ENCODE data around the gene CCDC24.

CCDC24 gene

DNA sequence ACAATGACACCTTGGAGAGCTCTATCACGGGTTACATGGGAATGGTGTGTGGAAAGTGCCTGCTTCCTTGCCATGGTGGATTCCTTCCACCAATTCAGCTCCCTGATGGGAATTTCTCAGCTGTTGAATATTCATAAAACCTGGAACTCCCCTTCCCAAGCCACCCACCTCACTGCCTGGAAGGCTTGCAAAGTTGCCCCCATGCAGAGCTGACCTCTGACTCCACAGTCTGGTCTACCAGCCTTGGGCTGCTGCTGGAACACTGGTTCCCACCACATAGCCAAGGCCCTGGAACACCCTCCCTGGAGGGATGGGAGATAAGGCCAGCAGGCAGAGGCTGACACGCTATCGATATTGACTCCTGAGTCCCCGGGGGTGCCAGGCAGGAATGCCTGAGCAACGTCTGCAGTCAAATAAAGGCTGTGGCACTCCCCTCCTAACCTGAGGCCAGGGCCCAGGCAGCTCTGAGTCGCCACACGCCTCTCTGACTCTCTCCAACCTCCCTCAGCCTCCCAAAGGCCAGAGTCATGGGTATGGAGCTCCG lies 8.8 kb downstream of the CCDC24 start:
- Histone ChIP-seq H3K36me3 (ENCODE audit: control insufficient read depth, insufficient read depth, low read length) (peaks cover 26% of the 10 kb centered on the region), H3K4me3 (ENCODE audit: extremely low read depth, insufficient read depth, low read length, poor library complexity, severe bottlenecking) (no peak overlapping the region), H3K4me1 (ENCODE audit: control insufficient read depth, insufficient read depth, low read length, poor library complexity, severe bottlenecking) (peaks cover 10% of the 10 kb centered on the region), H3K27ac (ENCODE audit: low read depth, low read length, severe bottlenecking) (no peak overlapping the region), H3K9me3 (ENCODE audit: control insufficient read depth, low read length) (no peaks in the 10 kb centered on the region)
- 67 to 82% methylated on average over 6 to 8 of the region's 8 CpGs for WGBS, 2 experiments (ENCODE audit: insufficient coverage in 2 of 2)

DNA sequence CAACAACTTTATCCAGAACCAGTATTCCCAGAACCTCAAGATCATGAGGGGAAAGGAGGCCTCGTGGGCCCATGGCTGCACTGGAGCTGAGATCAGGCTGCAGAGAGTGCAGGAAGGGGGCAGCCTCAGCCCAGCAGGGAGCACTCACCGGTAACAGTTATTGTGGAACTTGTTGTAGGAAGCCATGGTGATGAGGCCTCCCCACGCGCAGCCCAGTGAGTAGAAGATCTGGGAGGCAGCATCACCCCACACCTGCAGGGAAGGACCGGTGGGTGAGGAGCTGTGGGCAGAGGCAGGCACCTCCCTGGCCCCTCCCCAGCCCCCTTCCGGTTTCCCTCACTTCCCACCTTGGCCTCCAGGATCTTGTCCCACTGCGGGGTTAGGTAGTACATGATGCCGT lies 10.8 kb downstream of the CCDC24 start:
- Histone ChIP-seq H3K36me3 (ENCODE audit: control insufficient read depth, insufficient read depth, low read length) (peaks cover 26% of the 10 kb centered on the region), H3K4me3 (ENCODE audit: extremely low read depth, insufficient read depth, low read length, poor library complexity, severe bottlenecking) (no peak overlapping the region), H3K9me3 (ENCODE audit: control insufficient read depth, low read length) (no peaks in the 10 kb centered on the region), H3K27ac (ENCODE audit: low read depth, low read length, severe bottlenecking) (no peak overlapping the region), H3K4me1 (ENCODE audit: control insufficient read depth, insufficient read depth, low read length, poor library complexity, severe bottlenecking) (peaks cover 5% of the 10 kb centered on the region)
- WGBS, 2 experiments (ENCODE audit: insufficient coverage in 2 of 2) = 83 to 94% methylated on average over 7 of the region's 8 CpGs

DNA sequence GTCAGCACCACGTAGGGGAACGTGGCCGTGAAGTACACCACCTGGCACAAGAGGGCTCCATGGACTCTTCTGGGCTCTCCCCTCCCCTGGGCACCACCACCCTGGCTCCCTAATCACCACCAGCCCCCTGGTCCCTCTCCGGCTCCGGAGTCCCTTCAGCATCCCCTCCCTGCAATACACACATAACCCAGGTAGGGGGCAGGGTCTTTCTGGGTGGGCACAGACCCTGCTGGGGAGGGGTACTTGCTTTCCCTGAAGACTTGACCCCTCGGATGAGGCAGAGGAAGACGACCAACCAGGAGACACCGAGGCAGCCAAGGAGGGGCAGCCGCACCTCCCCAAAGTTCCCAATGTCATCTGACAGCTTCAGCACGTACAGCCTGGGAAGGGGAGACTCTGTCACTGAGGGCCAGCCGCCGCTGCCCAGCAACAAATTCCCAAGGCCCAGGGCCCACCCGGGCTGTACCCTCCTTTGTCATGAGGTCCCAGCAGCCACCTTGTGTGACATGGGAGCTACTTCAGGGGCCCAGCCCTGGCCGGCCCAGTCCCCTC lies 11.3 kb downstream of the CCDC24 start:
- Histone ChIP-seq H3K4me3 (ENCODE audit: extremely low read depth, insufficient read depth, low read length, poor library complexity, severe bottlenecking) (no peak overlapping the region), H3K9me3 (ENCODE audit: control insufficient read depth, low read length) (no peaks in the 10 kb centered on the region), H3K27ac (ENCODE audit: low read depth, low read length, severe bottlenecking) (no peak overlapping the region), H3K36me3 (ENCODE audit: control insufficient read depth, insufficient read depth, low read length) (peaks cover 26% of the 10 kb centered on the region), H3K4me1 (ENCODE audit: control insufficient read depth, insufficient read depth, low read length, poor library complexity, severe bottlenecking) (peaks cover 1% of the 10 kb centered on the region)
- 89 to 90% methylated on average over 10 to 12 of the region's 14 CpGs for WGBS, 2 experiments (ENCODE audit: insufficient coverage in 2 of 2)

DNA sequence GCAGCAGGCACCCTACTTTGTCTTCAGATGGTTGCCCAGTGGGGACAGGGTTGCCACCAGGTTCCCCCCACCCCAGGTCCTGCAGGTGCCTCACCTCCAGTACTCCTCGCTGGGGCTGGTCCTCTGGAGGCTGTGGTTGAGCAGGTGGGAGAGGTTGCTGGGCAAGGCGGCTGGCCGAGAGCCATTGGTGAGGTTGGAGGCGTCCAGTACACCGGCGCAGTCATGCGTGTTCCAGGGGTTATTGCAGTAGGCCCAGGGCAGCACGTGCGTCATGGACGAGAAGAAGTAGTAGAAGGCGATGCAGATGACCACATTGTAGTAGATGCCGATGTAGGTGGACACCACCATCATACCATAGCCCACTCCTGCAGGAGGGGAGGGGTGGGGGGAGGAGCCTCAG lies 16.9 kb downstream of the CCDC24 start:
- Histone ChIP-seq H3K4me1 (ENCODE audit: control insufficient read depth, insufficient read depth, low read length, poor library complexity, severe bottlenecking) (no peaks in the 10 kb centered on the region), H3K9me3 (ENCODE audit: control insufficient read depth, low read length) (no peaks in the 10 kb centered on the region), H3K36me3 (ENCODE audit: control insufficient read depth, insufficient read depth, low read length) (no peaks in the 10 kb centered on the region), H3K27ac (ENCODE audit: low read depth, low read length, severe bottlenecking) (no peak overlapping the region), H3K4me3 (ENCODE audit: extremely low read depth, insufficient read depth, low read length, poor library complexity, severe bottlenecking) (no peak overlapping the region)
- WGBS, 2 experiments (ENCODE audit: insufficient coverage in 2 of 2) = 100% methylated on average over 3 to 6 of the region's 12 CpGs

DNA sequence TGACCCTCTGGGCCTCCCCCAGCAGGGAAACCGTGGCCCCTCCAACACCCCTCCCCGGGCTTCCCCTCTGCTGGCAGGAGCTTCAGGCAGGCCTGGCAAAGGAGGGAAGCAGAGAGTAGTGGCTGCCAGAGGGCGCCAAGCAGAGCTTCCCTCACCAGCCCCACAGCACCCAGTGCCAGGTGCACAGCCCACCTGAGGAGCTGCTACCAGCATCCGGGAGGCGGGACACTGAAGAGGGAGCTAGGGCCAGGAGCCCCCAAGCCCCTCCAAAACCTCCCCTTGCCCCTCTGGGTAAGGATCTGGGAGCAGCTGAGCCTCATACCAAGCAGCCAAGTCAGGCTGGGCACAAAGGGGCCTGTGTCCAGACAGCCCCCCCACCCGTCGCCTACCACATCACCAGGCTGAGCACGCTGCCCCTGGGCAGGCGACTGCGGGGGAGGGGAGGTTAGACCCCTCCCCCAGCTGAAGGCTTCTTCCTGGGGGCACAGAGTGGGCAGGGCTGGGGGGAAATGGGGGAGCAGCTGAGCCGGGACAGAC lies 19.6 kb downstream of the CCDC24 start:
- Histone ChIP-seq H3K9me3 (ENCODE audit: control insufficient read depth, low read length) (no peaks in the 10 kb centered on the region), H3K36me3 (ENCODE audit: control insufficient read depth, insufficient read depth, low read length) (no peaks in the 10 kb centered on the region), H3K4me3 (ENCODE audit: extremely low read depth, insufficient read depth, low read length, poor library complexity, severe bottlenecking) (no peak overlapping the region), H3K4me1 (ENCODE audit: control insufficient read depth, insufficient read depth, low read length, poor library complexity, severe bottlenecking) (no peaks in the 10 kb centered on the region), H3K27ac (ENCODE audit: low read depth, low read length, severe bottlenecking) (no peak overlapping the region)
- 90 to 95% methylated on average over 4 to 8 of the region's 11 CpGs for WGBS, 2 experiments (ENCODE audit: insufficient coverage in 2 of 2)

DNA sequence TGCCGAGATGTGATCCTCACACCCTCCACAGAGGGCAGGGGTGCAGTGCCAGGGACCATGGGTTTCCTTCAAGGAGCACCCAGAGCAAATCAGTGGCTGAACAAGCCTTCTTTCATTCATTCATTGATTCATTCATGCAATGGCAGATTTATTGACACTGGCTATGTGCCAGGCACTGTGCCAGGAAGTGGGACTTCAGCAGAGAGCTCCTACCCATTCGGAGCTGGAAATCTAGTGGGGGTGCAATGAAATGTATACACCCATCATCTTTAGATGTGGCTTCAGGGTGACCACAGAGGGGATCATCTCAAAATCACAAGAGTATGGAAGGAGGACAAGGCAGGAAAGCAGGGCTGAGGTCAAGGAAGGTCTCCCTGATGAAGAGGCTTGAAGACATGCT lies 21.0 kb downstream of the CCDC24 start:
- no peak overlapping the region for H3K4me3 ChIP-seq (ENCODE audit: extremely low read depth, insufficient read depth, low read length, poor library complexity, severe bottlenecking)
- H3K27ac ChIP-seq (ENCODE audit: low read depth, low read length, severe bottlenecking) = no peak overlapping the region
- no peaks in the 10 kb centered on the region for H3K4me1 ChIP-seq (ENCODE audit: control insufficient read depth, insufficient read depth, low read length, poor library complexity, severe bottlenecking)
- 100% methylated on average over 1 of the region's 2 CpGs for WGBS, 2 experiments (ENCODE audit: insufficient coverage in 2 of 2)
- no peaks in the 10 kb centered on the region for H3K9me3 ChIP-seq (ENCODE audit: control insufficient read depth, low read length)
- no peaks in the 10 kb centered on the region for H3K36me3 ChIP-seq (ENCODE audit: control insufficient read depth, insufficient read depth, low read length)

DNA sequence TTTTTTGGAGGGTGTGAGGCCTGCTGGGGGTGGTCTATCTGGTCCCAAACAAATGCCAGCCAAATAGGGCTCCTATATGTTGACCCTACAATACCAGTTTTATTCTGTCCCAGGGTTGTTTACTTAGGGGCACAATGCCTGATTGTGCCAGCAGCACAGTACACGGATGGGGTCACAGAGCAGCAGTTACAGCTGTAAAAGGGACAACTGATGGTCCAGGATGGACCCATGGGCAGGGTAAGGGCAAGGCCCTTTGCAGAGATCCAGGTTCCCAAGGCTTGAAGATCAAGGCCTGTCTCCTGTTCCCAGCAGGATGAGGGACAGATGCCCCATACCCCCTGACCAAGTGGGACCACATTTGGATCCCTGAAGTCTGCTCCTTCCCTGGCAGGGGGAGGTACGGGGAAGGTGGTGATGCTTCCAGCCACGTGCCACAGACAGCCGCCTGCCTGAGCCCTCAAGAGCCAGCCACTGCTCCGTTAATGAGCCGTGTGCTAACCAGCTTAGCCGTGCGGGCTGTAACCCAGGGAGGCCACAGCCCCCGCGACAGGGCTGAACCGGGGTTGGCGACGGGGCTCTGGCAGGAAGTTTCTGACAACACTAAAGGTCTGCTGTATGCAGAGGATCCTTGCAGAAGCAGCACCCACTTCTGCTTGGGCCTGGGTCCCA lies 21.7 kb downstream of the CCDC24 start:
- Histone ChIP-seq H3K4me1 (ENCODE audit: control insufficient read depth, insufficient read depth, low read length, poor library complexity, severe bottlenecking) (no peaks in the 10 kb centered on the region), H3K36me3 (ENCODE audit: control insufficient read depth, insufficient read depth, low read length) (no peaks in the 10 kb centered on the region), H3K27ac (ENCODE audit: low read depth, low read length, severe bottlenecking) (no peak overlapping the region), H3K9me3 (ENCODE audit: control insufficient read depth, low read length) (no peaks in the 10 kb centered on the region), H3K4me3 (ENCODE audit: extremely low read depth, insufficient read depth, low read length, poor library complexity, severe bottlenecking) (no peak overlapping the region)
- 84 to 87% methylated on average over 13 of the region's 13 CpGs for WGBS, 2 experiments (ENCODE audit: insufficient coverage in 2 of 2)

DNA sequence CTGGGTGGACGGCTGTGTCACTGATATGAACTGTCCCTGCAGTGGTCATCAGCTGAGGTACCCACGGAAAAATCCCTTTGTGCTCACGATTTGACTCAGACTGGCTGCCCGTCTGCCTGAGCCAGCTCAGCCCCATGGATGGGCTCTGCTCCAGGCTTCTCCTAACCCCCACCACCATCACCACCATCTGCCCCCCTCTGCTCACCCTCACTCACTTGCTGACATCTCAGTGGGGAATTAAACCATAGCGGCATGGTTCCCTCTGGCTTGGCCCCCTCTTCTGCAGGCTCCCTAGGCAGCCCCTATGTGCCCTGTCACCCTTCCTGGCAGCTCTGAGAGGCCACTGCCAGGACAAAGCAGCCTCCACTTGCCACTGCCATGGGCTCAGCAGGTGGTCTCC lies 22.6 kb downstream of the CCDC24 start:
- H3K9me3 ChIP-seq (ENCODE audit: control insufficient read depth, low read length) = no peaks in the 10 kb centered on the region
- no peaks in the 10 kb centered on the region for H3K4me1 ChIP-seq (ENCODE audit: control insufficient read depth, insufficient read depth, low read length, poor library complexity, severe bottlenecking)
- 84 to 86% methylated on average over 4 to 5 of the region's 5 CpGs for WGBS, 2 experiments (ENCODE audit: insufficient coverage in 2 of 2)
- H3K36me3 ChIP-seq (ENCODE audit: control insufficient read depth, insufficient read depth, low read length) = no peaks in the 10 kb centered on the region
- H3K27ac ChIP-seq (ENCODE audit: low read depth, low read length, severe bottlenecking) = no peak overlapping the region
- no peak overlapping the region for H3K4me3 ChIP-seq (ENCODE audit: extremely low read depth, insufficient read depth, low read length, poor library complexity, severe bottlenecking)

DNA sequence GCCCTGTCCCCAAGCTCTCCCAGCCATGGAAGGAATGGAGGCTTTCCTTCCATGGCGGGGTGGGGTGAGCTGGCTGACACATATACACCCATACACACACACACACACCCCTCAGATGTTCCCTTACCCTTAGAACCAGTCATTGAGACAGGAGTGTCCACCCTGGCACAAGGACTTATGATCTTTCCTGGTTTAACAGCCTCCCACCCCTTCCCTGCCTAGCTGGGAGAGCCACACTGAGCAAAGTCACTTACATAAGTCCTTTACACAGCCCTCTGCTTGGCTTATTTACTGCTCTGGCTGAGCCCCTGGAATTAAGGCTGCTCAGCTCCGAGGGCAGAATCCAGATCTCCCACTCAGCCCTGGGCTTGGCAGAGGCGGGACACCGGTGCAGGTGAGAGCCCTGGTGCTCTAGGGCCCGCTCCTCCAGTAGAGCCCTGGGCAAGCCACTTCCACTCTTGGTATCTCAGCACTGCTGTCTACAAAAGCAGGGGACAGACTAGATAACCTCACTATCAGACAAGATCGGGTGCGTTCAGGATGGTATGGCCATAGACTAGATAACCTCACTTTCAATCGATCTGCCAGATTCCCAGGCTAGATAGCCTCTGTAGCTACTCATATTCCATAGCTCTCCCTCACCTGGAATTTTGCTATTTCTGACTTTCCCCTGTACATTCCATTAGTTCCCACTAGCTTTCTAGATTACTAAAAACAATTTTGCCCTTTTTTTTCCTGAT lies 23.1 kb downstream of the CCDC24 start:
- H3K4me1 ChIP-seq (ENCODE audit: control insufficient read depth, insufficient read depth, low read length, poor library complexity, severe bottlenecking) = no peaks in the 10 kb centered on the region
- no peaks in the 10 kb centered on the region for H3K9me3 ChIP-seq (ENCODE audit: control insufficient read depth, low read length)
- no peaks in the 10 kb centered on the region for H3K36me3 ChIP-seq (ENCODE audit: control insufficient read depth, insufficient read depth, low read length)
- no peak overlapping the region for H3K4me3 ChIP-seq (ENCODE audit: extremely low read depth, insufficient read depth, low read length, poor library complexity, severe bottlenecking)
- no peak overlapping the region for H3K27ac ChIP-seq (ENCODE audit: low read depth, low read length, severe bottlenecking)
- WGBS, 2 experiments (ENCODE audit: insufficient coverage in 2 of 2) = 87 to 90% methylated on average over 8 of the region's 8 CpGs

DNA sequence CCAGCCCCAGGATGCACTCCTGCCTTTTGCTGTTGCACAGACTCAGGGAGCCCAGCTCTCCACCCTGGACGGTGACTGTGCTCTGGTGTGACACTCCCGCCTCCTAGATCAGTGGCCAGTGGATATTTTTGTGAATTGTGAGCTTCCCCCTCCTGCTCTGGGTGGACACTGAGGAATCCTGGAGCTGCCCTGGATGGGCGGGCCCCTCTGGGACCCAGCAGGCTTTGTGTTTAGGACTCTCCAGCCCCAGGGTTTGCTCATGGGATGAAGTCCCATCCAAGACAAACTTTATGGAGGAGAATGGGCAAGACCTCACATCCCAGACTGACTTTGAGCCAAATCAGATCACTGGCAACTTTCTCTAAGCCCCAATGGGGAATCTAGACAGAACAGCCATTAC lies 23.8 kb downstream of the CCDC24 start:
- no peaks in the 10 kb centered on the region for H3K36me3 ChIP-seq (ENCODE audit: control insufficient read depth, insufficient read depth, low read length)
- no peaks in the 10 kb centered on the region for H3K4me1 ChIP-seq (ENCODE audit: control insufficient read depth, insufficient read depth, low read length, poor library complexity, severe bottlenecking)
- H3K27ac ChIP-seq (ENCODE audit: low read depth, low read length, severe bottlenecking) = no peak overlapping the region
- 80 to 83% methylated on average over 2 of the region's 3 CpGs for WGBS, 2 experiments (ENCODE audit: insufficient coverage in 2 of 2)
- no peaks in the 10 kb centered on the region for H3K9me3 ChIP-seq (ENCODE audit: control insufficient read depth, low read length)
- no peak overlapping the region for H3K4me3 ChIP-seq (ENCODE audit: extremely low read depth, insufficient read depth, low read length, poor library complexity, severe bottlenecking)
